Left kidney (tissue), 2 donors: ENCODE data around the gene ACTL7A. TPM values are rescaled to one million over a fixed set of nuclear protein-coding genes. Genes with fewer than 3 reads are reported as not detected.
A peak's percentile ranks its signal among the peaks of the same experiment; 100 is the strongest.

ENCODE experiments used
- DNase-seq: peaks from one replicate; pipeline ENCODE4 v3.0.0-alpha.2; 2013
- polyA plus RNA-seq: library from polyadenylated mRNA; unstranded; fragments of 120-200 nt; gene quantifications from one replicate; pipeline ENCODE4 v1.2.1, GENCODE V29; 2013; ENCODE audit not compliant: insufficient read length

The ACTL7A gene
- polyA plus RNA-seq, 1 donor: not detected

GRCh38 chr9:108850293-108850897, 11.7 kb upstream of the ACTL7A start:
- no peak for DNase-seq

- DNase-seq: no peak
Measured at GRCh38 chr9:108851138-108851537, 10.9 kb upstream of the ACTL7A start.

GRCh38 chr9:108852079-108852478, 10.0 kb upstream of the ACTL7A start:
- peak; percentile 8 for DNase-seq

GRCh38 chr9:108854094-108854493, 8.0 kb upstream of the ACTL7A start:
- DNase-seq: no peak

GRCh38 chr9:108854641-108855528, 7.2 kb upstream of the ACTL7A start:
- no peak for DNase-seq

- DNase-seq: no peak
Measured at GRCh38 chr9:108855529-108855886, 6.6 kb upstream of the ACTL7A start.

GRCh38 chr9:108855888-108856287, 6.2 kb upstream of the ACTL7A start, which contains the start of gene ACTL7B:
TSS of gene ACTL7B (minus strand) at chr9:108855986. CDS start at chr9:108855930, 56 bp downstream.
- DNase-seq: no peak

- DNase-seq: no peak
Measured at GRCh38 chr9:108857572-108857971, 4.5 kb upstream of the ACTL7A start.

GRCh38 chr9:108859459-108860114, 2.5 kb upstream of the ACTL7A start:
- no peak for DNase-seq

GRCh38 chr9:108860354-108860753, 1.7 kb upstream of the ACTL7A start:
- no peak for DNase-seq

- DNase-seq: no peak
Measured at GRCh38 chr9:108860764-108861163, 1.3 kb upstream of the ACTL7A start.

- DNase-seq: no peak
Measured at GRCh38 chr9:108861464-108861863, 602 bp upstream of the ACTL7A start.

- DNase-seq: no peak
Measured at GRCh38 chr9:108863891-108864290, 1.8 kb downstream of the ACTL7A start.

GRCh38 chr9:108864446-108864845, 2.4 kb downstream of the ACTL7A start:
- DNase-seq: no peak

- DNase-seq: no peak
Measured at GRCh38 chr9:108865037-108865436, 3.0 kb downstream of the ACTL7A start.

- DNase-seq: no peak
Measured at GRCh38 chr9:108866001-108866420, 3.9 kb downstream of the ACTL7A start.

- no peak for DNase-seq
Measured at GRCh38 chr9:108867116-108867515, 5.0 kb downstream of the ACTL7A start.

- DNase-seq: no peak
Measured at GRCh38 chr9:108867829-108868228, 5.8 kb downstream of the ACTL7A start.

GRCh38 chr9:108869092-108869725, 7.1 kb downstream of the ACTL7A start:
- DNase-seq: no peak

- no peak for DNase-seq
Measured at GRCh38 chr9:108874058-108874788, 12.2 kb downstream of the ACTL7A start.

- DNase-seq: no peak
Measured at GRCh38 chr9:108876425-108876824, 14.4 kb downstream of the ACTL7A start.

- DNase-seq: no peak
Measured at GRCh38 chr9:108877524-108877923, 15.5 kb downstream of the ACTL7A start.
